K562 (cell line): ENCODE data around the gene HK2. TPM values are rescaled to one million over a fixed set of nuclear protein-coding genes. Genes with fewer than 3 reads are reported as not detected.

Experiments
- ATAC-seq: fragments of 200-7000 bp; cut with Tn5 transposase; 3 replicates; pipeline ENCODE4 v1.9.1; 2020; ENCODE audit warnings: moderate library complexity
- BruUV-seq: library from RNA; stranded (reverse); fragments of 400-500 nt; replicated peaks from 2 replicates; lab custom pipeline; 2021; lab: Mats Ljungman, UMichigan
- CTCF ChIA-PET: fragments of 300-600 bp; formaldehyde crosslinking; extraction: SDS; loops from one replicate; lab custom pipeline; 2021; ENCODE audit warnings: low intra/inter-chr PET ratio; lab: Yijun Ruan, JAX
- POLR2A ChIA-PET: fragments of 300-600, 350-650 bp; sonication (Branson Sonifier 250); formaldehyde crosslinking; extraction: SDS; loops from one replicate; lab custom pipeline; 2021; ENCODE audit warnings: antibody characterized with exemption, inconsistent platforms; lab: Yijun Ruan, JAX
- DNase-seq, 4 experiments: peaks; one replicate each; pipeline versions ENCODE4 v3.0.0 to v3.0.0-alpha.2; 2011 to 2018; ENCODE audit warnings: low spot score in 3 of 4, mixed read lengths in 3 of 4; ENCODE audit errors: extremely low read depth in 1 of 4
- FAIRE-seq: peaks from 2 replicates; lab custom pipeline; 2011; peaks lifted over from hg19 to GRCh38; lab: Jason Lieb, UNC
- H2AFZ ChIP-seq: 2 replicates; pipeline ENCODE4 v1.6.0; 2011; ENCODE audit warnings: low read depth, low read length, control low read depth, inconsistent platforms
- H3K27ac ChIP-seq: fragments of 200-600 bp; 3 replicates; pipeline ENCODE4 v1.8.0; 2011; ENCODE audit warnings: low read depth, mild to moderate bottlenecking, control low read depth, inconsistent platforms, low read length, moderate library complexity, mixed read lengths; ENCODE audit errors: extremely low read depth
- H3K27me3 ChIP-seq, 2 experiments: fragments of 300-600 bp in 1 of 2; 2 replicates in 1 of 2; 3 replicates in 1 of 2; pipeline versions ENCODE4 v1.6.0 to v1.8.0; 2011; ENCODE audit warnings: inconsistent platforms in 2 of 2, low read length in 2 of 2, mild to moderate bottlenecking in 1 of 2, mixed read lengths in 1 of 2, moderate library complexity in 1 of 2; ENCODE audit not compliant: control insufficient read depth in 2 of 2, insufficient read depth in 2 of 2
- H3K36me3 ChIP-seq: fragments of 300-600 bp; 3 replicates; pipeline ENCODE4 v1.8.0; 2011; ENCODE audit warnings: mild to moderate bottlenecking, low read length, inconsistent platforms; ENCODE audit not compliant: control insufficient read depth, insufficient read depth
- H3K4me1 ChIP-seq, 2 experiments: fragments of 200-600 bp in 1 of 2; replicated peaks in 1 of 2; 2 replicates in 1 of 2; 3 replicates in 1 of 2; pipeline versions ENCODE4 v1.5.1 to v1.8.0; 2011; ENCODE audit warnings: inconsistent platforms in 2 of 2, low read length in 2 of 2, mild to moderate bottlenecking in 1 of 2, mixed read lengths in 1 of 2, moderate library complexity in 1 of 2; ENCODE audit not compliant: control insufficient read depth in 2 of 2, insufficient read depth in 2 of 2
- H3K4me2 ChIP-seq: 2 replicates; pipeline ENCODE4 v1.6.1; 2011; ENCODE audit warnings: low read length, control low read depth, inconsistent platforms, mixed read lengths; ENCODE audit not compliant: insufficient read depth
- H3K4me3 ChIP-seq: fragments of 200-600 bp; sonication (generic), shearing (Covaris generic); 2 replicates; pipeline ENCODE4 v1.5.1; 2016; ENCODE audit warnings: control low read depth, inconsistent platforms
- H3K79me2 ChIP-seq: fragments of 200-600 bp; 3 replicates; pipeline ENCODE4 v1.8.0; 2011; ENCODE audit warnings: low read length, inconsistent platforms; ENCODE audit not compliant: control insufficient read depth, insufficient read depth
- H3K9ac ChIP-seq, 2 experiments: 2 replicates each; pipeline versions ENCODE4 v1.6.0 to v1.6.1; 2011; ENCODE audit warnings: low read depth in 2 of 2, low read length in 2 of 2, control low read depth in 1 of 2, inconsistent platforms in 1 of 2, mild to moderate bottlenecking in 1 of 2, mixed read lengths in 1 of 2; ENCODE audit not compliant: insufficient read depth in 1 of 2
- H3K9me1 ChIP-seq: one replicate; pipeline ENCODE4 v1.6.0; 2011; ENCODE audit warnings: inconsistent platforms, mild to moderate bottlenecking, low read length, moderate library complexity; ENCODE audit not compliant: control insufficient read depth, insufficient read depth
- H3K9me3 ChIP-seq: replicated peaks from 2 replicates; pipeline ENCODE4 v1.5.1; 2011; ENCODE audit warnings: low read depth, low read length, inconsistent platforms; ENCODE audit not compliant: control insufficient read depth, insufficient read depth
- H4K20me1 ChIP-seq: replicated peaks from 2 replicates; pipeline ENCODE4 v1.6.1; 2011; ENCODE audit warnings: low read length, inconsistent platforms, mixed read lengths; ENCODE audit not compliant: control insufficient read depth, insufficient read depth
- CREBBP ChIP-seq: IDR thresholded peaks from one replicate; pipeline ENCODE4 v1.6.1; 2012; ENCODE audit warnings: low read depth, mild to moderate bottlenecking, control low read depth, inconsistent platforms, low read length
- E2F1 ChIP-seq: sonication (generic); formaldehyde crosslinking; IDR thresholded peaks from 2 replicates; pipeline ENCODE4 v1.8.1; 2023; ENCODE audit warnings: mild to moderate bottlenecking, missing genetic modification reagents, moderate library complexity
- EGR1 ChIP-seq: fragments of 450-650 bp; conservative IDR thresholded peaks from 2 replicates; pipeline ENCODE4 v1.6.1; 2017; ENCODE audit warnings: mild to moderate bottlenecking
- FOXP1 ChIP-seq: sonication (generic); formaldehyde crosslinking; IDR thresholded peaks from 2 replicates; pipeline ENCODE4 v1.8.0; 2022; ENCODE audit warnings: mild to moderate bottlenecking, missing genetic modification reagents
- HDGF ChIP-seq: fragments of 450-650 bp; IDR thresholded peaks from 2 replicates; pipeline ENCODE4 v1.6.1; 2016
- IFI16 ChIP-seq: fragments of 250-450 bp; sonication (Bioruptor Pico); IDR thresholded peaks from 2 replicates; pipeline ENCODE4 v2.1.2; 2022; ENCODE audit warnings: mild to moderate bottlenecking, inconsistent platforms
- MAFF ChIP-seq: IDR thresholded peaks from 2 replicates; pipeline ENCODE4 v1.6.1; 2012; ENCODE audit warnings: low read length, improper control_type of control experiment
- MAZ ChIP-seq, 2 experiments: fragments of 450-650 bp in 1 of 2; sonication (generic) in 1 of 2; formaldehyde crosslinking; IDR thresholded peaks in 1 of 2; conservative IDR thresholded peaks in 1 of 2; 2 replicates each; pipeline versions ENCODE4 v1.4.0 to v1.5.0; 2020; ENCODE audit warnings: mild to moderate bottlenecking in 1 of 2, missing genetic modification reagents in 1 of 2
- NONO ChIP-seq, 2 experiments: fragments of 200-400 bp in 1 of 2; fragments of 450-650 bp in 1 of 2; formaldehyde crosslinking in 1 of 2; IDR thresholded peaks; 2 replicates each; pipeline ENCODE4 v1.6.1; 2017; ENCODE audit warnings: low read depth in 2 of 2, mild to moderate bottlenecking in 2 of 2, moderate library complexity in 2 of 2, low read length in 1 of 2
- RBBP5 ChIP-seq: fragments of 200-600 bp; sonication (generic); IDR thresholded peaks from 2 replicates; pipeline ENCODE4 v1.6.1; 2012; ENCODE audit warnings: borderline replicate concordance, mild to moderate bottlenecking, low read length, control low read depth, inconsistent platforms; ENCODE audit not compliant: insufficient read depth, poor library complexity, severe bottlenecking
- RBM14 ChIP-seq: fragments of 200-400 bp; formaldehyde crosslinking; IDR thresholded peaks from 2 replicates; pipeline ENCODE4 v1.6.1; 2018; ENCODE audit warnings: low read depth, mild to moderate bottlenecking, low read length, moderate library complexity, borderline replicate concordance; ENCODE audit not compliant: insufficient read depth
- ZC3H8 ChIP-seq: fragments of 450-650 bp; IDR thresholded peaks from 2 replicates; pipeline ENCODE4 v1.6.1; 2017
- ZNF134 ChIP-seq: fragments of 250-450 bp; sonication (Bioruptor Pico); conservative IDR thresholded peaks from 2 replicates; pipeline ENCODE4 v1.4.0; 2020
- WGBS: fragments of 100-300 bp; shearing (Covaris generic); methylation state at CpG from one replicate; pipeline ENCODE4 v1.1.6; 2016; ENCODE audit warnings: low coverage, mixed read lengths; ENCODE audit not compliant: insufficient coverage; ENCODE audit errors: missing lambda C conversion rate; 5-methylcytosine and 5-hydroxymethylcytosine counted together
- in situ Hi-C: fragments of 300-500 bp; cut with MboI; formaldehyde crosslinking; loops from 4 replicates; pipeline ENCODE4 v1.15.0; 2018; ENCODE audit warnings: inconsistent platforms, mixed read lengths
- intact Hi-C: fragments of 100-400 bp; cut with micrococcal nuclease; formaldehyde crosslinking; loops from 2 replicates; pipeline ENCODE4 v1.14.2; 2022
- polyA plus RNA-seq, 8 experiments: library from polyadenylated mRNA; depleted of rRNA in 4 of 8; stranded (reverse) in 5 of 8; unstranded in 3 of 8; fragments of >200 nt; fragmentation: Nextera tagmentation in 2 of 8; fragmentation: Illumina TruSeq in 1 of 8; extraction: Ambion mirVana in 2 of 8; extraction: Trizol in 1 of 8; gene quantifications; 2 replicates each; pipeline versions ENCODE4 v1.2.1 to v1.2.3, GENCODE V29; 2011 to 2014; ENCODE audit warnings: inconsistent platforms in 1 of 8, missing spikeins in 1 of 8
- total RNA-seq, 7 experiments: library from RNA; depleted of rRNA in 6 of 7; stranded (reverse); fragments of >200 nt in 6 of 7; fragmentation: Illumina TruSeq in 2 of 7; extraction: Trizol in 2 of 7; gene quantifications; 2 replicates each; pipeline versions ENCODE4 v1.2.1 to v1.2.3, GENCODE V29; 2011 to 2021; ENCODE audit warnings: low replicate concordance in 1 of 7
- TF ChIP-seq, protein P1 (sequence below): fragments of 250-450 bp; sonication (Bioruptor Pico); IDR thresholded peaks from 2 replicates; pipeline ENCODE4 v1.4.0; 2020; ENCODE audit warnings: mild to moderate bottlenecking, moderate library complexity
- TF ChIP-seq, protein P2 (sequence below): sonication (generic); formaldehyde crosslinking; IDR thresholded peaks from 2 replicates; pipeline ENCODE4 v1.4.0; 2020; ENCODE audit warnings: mild to moderate bottlenecking, missing genetic modification reagents
- TF ChIP-seq, protein P3 (sequence below): sonication (generic); formaldehyde crosslinking; IDR thresholded peaks from 2 replicates; pipeline ENCODE4 v1.9.0; 2022; ENCODE audit warnings: mild to moderate bottlenecking, missing genetic modification reagents

Gene HK2
- total and polyA plus RNA-seq, 9 of the 15 experiments (the other 6 are each of a cell fraction or from before 2014, with no cell fraction given): 4.7 to 56.0 (median 19.9) TPM

GRCh38 chr2:74870951-74871350, 37.0 kb downstream of the HK2 start:
- ChIA-PET CTCF (no interaction called here), POLR2A (no interaction called here)
- Histone ChIP-seq H3K9me1 (peaks cover 7% of the 10 kb centered on the region), H2AFZ (no peak overlapping the region), H3K9me3 (no peaks in the 10 kb centered on the region), H3K27me3 (no peaks in the 10 kb centered on the region), H3K4me3 (no peak overlapping the region), H3K4me1 (no peaks in the 10 kb centered on the region), H3K79me2 (peaks cover 25% of the 10 kb centered on the region; the same call in 2 of the 3 replicates), H4K20me1 (peaks cover 15% of the 10 kb centered on the region), H3K9ac (no peak overlapping the region), H3K36me3 (peaks cover 89% of the 10 kb centered on the region), H3K4me2 (no peak overlapping the region), H3K27ac (no peak overlapping the region)
- WGBS: 98% methylated on average over 4 of the region's 4 CpGs
- no peak for DNase-seq
- ATAC-seq: no peak
- no TSS peak for BruUV-seq
- in situ Hi-C loops: no loop called here
- intact Hi-C loops: no loop called here
- no peak for FAIRE-seq
- TF ChIP-seq, protein P1, sequence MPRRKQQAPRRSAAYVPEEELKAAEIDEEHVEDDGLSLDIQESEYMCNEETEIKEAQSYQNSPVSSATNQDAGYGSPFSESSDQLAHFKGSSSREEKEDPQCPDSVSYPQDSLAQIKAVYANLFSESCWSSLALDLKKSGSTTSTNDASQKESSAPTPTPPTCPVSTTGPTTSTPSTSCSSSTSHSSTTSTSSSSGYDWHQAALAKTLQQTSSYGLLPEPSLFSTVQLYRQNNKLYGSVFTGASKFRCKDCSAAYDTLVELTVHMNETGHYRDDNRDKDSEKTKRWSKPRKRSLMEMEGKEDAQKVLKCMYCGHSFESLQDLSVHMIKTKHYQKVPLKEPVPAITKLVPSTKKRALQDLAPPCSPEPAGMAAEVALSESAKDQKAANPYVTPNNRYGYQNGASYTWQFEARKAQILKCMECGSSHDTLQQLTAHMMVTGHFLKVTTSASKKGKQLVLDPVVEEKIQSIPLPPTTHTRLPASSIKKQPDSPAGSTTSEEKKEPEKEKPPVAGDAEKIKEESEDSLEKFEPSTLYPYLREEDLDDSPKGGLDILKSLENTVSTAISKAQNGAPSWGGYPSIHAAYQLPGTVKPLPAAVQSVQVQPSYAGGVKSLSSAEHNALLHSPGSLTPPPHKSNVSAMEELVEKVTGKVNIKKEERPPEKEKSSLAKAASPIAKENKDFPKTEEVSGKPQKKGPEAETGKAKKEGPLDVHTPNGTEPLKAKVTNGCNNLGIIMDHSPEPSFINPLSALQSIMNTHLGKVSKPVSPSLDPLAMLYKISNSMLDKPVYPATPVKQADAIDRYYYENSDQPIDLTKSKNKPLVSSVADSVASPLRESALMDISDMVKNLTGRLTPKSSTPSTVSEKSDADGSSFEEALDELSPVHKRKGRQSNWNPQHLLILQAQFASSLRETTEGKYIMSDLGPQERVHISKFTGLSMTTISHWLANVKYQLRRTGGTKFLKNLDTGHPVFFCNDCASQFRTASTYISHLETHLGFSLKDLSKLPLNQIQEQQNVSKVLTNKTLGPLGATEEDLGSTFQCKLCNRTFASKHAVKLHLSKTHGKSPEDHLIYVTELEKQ: no peak
- TF ChIP-seq ZNF134 (no peak), MAZ (CRISPR knock-in tag; conservative IDR thresholded peaks at IDR 0.05 in 1 of 2, IDR thresholded peaks at IDR 0.05 in 1 of 2) (no peak), MAFF (no peak), RBBP5 (no peak), E2F1 (CRISPR knock-in tag) (no peak), NONO (IDR thresholded peaks at IDR 0.05; ENCODE audit: low read depth in 2 of 2, low read length in 1 of 2) (no peak), RBM14 (no peak), CREBBP (no peak), HDGF (no peak), ZC3H8 (no peak), IFI16 (CRISPR knock-in tag) (no peak), FOXP1 (CRISPR knock-in tag) (no peak), EGR1 (no peak)
- TF ChIP-seq, protein P2, sequence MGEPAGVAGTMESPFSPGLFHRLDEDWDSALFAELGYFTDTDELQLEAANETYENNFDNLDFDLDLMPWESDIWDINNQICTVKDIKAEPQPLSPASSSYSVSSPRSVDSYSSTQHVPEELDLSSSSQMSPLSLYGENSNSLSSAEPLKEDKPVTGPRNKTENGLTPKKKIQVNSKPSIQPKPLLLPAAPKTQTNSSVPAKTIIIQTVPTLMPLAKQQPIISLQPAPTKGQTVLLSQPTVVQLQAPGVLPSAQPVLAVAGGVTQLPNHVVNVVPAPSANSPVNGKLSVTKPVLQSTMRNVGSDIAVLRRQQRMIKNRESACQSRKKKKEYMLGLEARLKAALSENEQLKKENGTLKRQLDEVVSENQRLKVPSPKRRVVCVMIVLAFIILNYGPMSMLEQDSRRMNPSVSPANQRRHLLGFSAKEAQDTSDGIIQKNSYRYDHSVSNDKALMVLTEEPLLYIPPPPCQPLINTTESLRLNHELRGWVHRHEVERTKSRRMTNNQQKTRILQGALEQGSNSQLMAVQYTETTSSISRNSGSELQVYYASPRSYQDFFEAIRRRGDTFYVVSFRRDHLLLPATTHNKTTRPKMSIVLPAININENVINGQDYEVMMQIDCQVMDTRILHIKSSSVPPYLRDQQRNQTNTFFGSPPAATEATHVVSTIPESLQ (CRISPR knock-in tag): no peak
- TF ChIP-seq, protein P3, sequence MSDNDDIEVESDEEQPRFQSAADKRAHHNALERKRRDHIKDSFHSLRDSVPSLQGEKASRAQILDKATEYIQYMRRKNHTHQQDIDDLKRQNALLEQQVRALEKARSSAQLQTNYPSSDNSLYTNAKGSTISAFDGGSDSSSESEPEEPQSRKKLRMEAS (CRISPR knock-in tag): no peak
